ENCODE results near the gene ST6GALNAC2. TPM values are rescaled to one million over a fixed set of nuclear protein-coding genes. Genes with fewer than 3 reads are reported as not detected.

Gene ST6GALNAC2
- total RNA-seq, 1 experiment from 2014 or later = 23.0 TPM

DNA sequence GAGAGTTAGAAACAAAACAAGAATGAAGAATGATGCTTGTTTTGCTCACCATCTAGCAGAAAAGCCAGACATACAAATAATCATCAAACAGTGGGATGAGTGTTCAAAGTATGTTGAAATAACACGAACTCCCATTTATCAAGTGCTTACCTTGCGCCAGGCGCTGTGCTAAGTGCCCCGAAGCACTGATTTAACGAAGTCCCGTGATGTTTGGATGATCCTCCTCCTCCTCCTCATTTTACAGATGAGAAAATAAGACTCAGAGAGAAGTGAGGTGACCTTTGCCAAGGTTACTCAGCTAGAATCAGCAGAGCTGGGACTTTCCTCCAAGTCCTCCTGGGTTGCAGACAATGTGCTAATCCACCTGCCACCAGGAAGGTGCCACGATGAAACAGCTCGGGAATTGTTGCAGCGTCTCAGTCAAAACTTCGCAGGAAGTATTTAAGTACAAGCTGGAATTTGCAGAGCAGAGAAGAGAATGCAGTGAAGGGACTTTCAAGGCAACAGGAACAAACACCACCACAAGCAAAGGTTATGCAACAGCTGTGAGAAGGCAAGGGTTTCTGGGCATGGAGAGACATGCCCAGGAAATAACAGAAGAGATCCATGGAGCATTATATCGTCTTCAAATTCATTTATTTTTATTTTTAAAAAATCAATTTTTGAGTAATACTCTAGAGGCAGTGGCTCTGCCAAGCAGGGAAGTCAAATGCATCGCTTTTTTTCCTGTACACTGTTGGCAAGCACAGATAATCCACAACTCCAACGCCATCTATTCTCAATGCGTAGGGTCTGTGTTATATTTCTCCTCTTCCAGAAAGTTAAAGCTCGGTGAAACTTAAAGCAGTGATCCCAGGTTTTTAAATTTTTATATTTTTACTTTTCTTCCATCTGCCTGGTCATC lies 34.7 kb downstream of the ST6GALNAC2 start:
- CTCF ChIA-PET = interaction anchor here (0.9 kb wide), 1 partner anchor 28 kb away, joined by 3 read pairs; no protein-coding TSS in a partner anchor
- Histone ChIP-seq H3K9me3 (ENCODE audit: control insufficient read depth, insufficient read depth, low read depth, low read length) (no peaks in the 10 kb centered on the region), H3K4me1 (ENCODE audit: control insufficient read depth, insufficient read depth, low read length) (peaks cover 43% of the 10 kb centered on the region), H3K36me3 (ENCODE audit: control insufficient read depth, insufficient read depth, low read length) (no peaks in the 10 kb centered on the region), H3K27ac (ENCODE audit: low read length) (0 out of 2 replicates have a peak overlapping the region, but pooled peaks have one; percentile 12), H3K4me3 (ENCODE audit: low read depth in 2 of 2, low read length in 2 of 2) (no peak overlapping the region), H3K27me3 (ENCODE audit: control insufficient read depth, insufficient read depth, low read length) (no peaks in the 10 kb centered on the region)
- TF ChIP-seq SIN3A (IDR thresholded peaks at IDR 0.05; ENCODE audit: borderline replicate concordance, insufficient read depth, low read depth, low read length) (no peak), TCF7L2 (IDR thresholded peaks at IDR 0.05; ENCODE audit: low read depth, low read length) (no peak)
- intact Hi-C loops (cut with micrococcal nuclease; ENCODE audit: unreplicated experiment) = no loop called here
- in situ Hi-C loops (cut with HindIII; ENCODE audit: low pct_unique_long_range_greater_than_20kb, low sequenced_read_pairs) = no loop called here
- POLR2A ChIA-PET = interaction anchor here (0.5 to 0.7 kb wide), 2 partner anchors 181 to 253 kb away, joined by 6 to 7 read pairs; no protein-coding TSS in a partner anchor
- no TSS peak for BruUV-seq (replicated peaks)
- DNase-seq (ENCODE audit: low read depth, low spot score) (no peak), ATAC-seq (no peak)

- POLR2A ChIA-PET = no interaction called here
- ATAC-seq = no peak
- H3K4me1 ChIP-seq (ENCODE audit: control insufficient read depth, insufficient read depth, low read length) = peaks cover 42% of the 10 kb centered on the region
- no peaks in the 10 kb centered on the region for H3K9me3 ChIP-seq (ENCODE audit: control insufficient read depth, insufficient read depth, low read depth, low read length)
- BruUV-seq (replicated peaks) = no TSS peak
- no peaks in the 10 kb centered on the region for H3K27me3 ChIP-seq (ENCODE audit: control insufficient read depth, insufficient read depth, low read length)
- no peaks in the 10 kb centered on the region for H3K36me3 ChIP-seq (ENCODE audit: control insufficient read depth, insufficient read depth, low read length)
- CTCF ChIA-PET = interaction anchor here (0.8 kb wide), 1 partner anchor 22 kb away, joined by 4 read pairs; no protein-coding TSS in a partner anchor
- in situ Hi-C loops (cut with HindIII; ENCODE audit: low pct_unique_long_range_greater_than_20kb, low sequenced_read_pairs) (no loop called here), intact Hi-C loops (cut with micrococcal nuclease; ENCODE audit: unreplicated experiment) (no loop called here)
- DNase-seq (ENCODE audit: low read depth, low spot score) = no peak
- no peak overlapping the region for H3K4me3 ChIP-seq (ENCODE audit: low read depth in 2 of 2, low read length in 2 of 2)
- no peak for TF ChIP-seq CTCF (IDR thresholded peaks at IDR 0.05)
- no peak for TF ChIP-seq POLR2AphosphoS5 (IDR thresholded peaks at IDR 0.05; ENCODE audit: low read depth, low read length)
- TF ChIP-seq, protein P1, sequence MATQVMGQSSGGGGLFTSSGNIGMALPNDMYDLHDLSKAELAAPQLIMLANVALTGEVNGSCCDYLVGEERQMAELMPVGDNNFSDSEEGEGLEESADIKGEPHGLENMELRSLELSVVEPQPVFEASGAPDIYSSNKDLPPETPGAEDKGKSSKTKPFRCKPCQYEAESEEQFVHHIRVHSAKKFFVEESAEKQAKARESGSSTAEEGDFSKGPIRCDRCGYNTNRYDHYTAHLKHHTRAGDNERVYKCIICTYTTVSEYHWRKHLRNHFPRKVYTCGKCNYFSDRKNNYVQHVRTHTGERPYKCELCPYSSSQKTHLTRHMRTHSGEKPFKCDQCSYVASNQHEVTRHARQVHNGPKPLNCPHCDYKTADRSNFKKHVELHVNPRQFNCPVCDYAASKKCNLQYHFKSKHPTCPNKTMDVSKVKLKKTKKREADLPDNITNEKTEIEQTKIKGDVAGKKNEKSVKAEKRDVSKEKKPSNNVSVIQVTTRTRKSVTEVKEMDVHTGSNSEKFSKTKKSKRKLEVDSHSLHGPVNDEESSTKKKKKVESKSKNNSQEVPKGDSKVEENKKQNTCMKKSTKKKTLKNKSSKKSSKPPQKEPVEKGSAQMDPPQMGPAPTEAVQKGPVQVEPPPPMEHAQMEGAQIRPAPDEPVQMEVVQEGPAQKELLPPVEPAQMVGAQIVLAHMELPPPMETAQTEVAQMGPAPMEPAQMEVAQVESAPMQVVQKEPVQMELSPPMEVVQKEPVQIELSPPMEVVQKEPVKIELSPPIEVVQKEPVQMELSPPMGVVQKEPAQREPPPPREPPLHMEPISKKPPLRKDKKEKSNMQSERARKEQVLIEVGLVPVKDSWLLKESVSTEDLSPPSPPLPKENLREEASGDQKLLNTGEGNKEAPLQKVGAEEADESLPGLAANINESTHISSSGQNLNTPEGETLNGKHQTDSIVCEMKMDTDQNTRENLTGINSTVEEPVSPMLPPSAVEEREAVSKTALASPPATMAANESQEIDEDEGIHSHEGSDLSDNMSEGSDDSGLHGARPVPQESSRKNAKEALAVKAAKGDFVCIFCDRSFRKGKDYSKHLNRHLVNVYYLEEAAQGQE (IDR thresholded peaks at IDR 0.05; ENCODE audit: insufficient read depth in 1 of 2, low read depth in 2 of 2, low read length in 1 of 2) = no peak
- no peak for TF ChIP-seq SIN3A (IDR thresholded peaks at IDR 0.05; ENCODE audit: borderline replicate concordance, insufficient read depth, low read depth, low read length)
- no peak for TF ChIP-seq TCF7L2 (IDR thresholded peaks at IDR 0.05; ENCODE audit: low read depth, low read length)
- no peak overlapping the region for H3K27ac ChIP-seq (ENCODE audit: low read length)
These were observed 36.1 kb downstream of the ST6GALNAC2 start for GRCh38 chr17:76549539-76549938.

DNA sequence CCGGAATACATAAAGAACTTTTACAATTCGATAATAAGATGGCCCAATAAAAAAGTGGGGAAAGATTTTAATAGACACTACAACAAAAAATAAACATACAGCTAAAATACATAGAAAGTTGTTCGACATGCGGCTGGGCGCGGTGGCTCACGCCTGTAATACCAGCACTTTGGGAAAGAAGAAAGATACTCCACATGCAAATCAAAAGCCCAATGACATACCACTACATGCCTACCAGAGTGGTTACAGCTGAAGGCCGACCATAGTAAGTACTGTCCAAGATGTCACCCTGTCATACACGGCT lies 36.5 kb downstream of the ST6GALNAC2 start:
- POLR2A ChIA-PET = no interaction called here
- no peaks in the 10 kb centered on the region for H3K9me3 ChIP-seq (ENCODE audit: control insufficient read depth, insufficient read depth, low read depth, low read length)

More for the DNA sequence above, 36.5 kb downstream of the ST6GALNAC2 start:
- DNase-seq (ENCODE audit: low read depth, low spot score) (no peak), ATAC-seq (no peak)
- CTCF ChIA-PET = interaction anchor here (0.5 to 0.8 kb wide), 2 partner anchors 21 to 88 kb away, joined by 3 to 4 read pairs; no protein-coding TSS in a partner anchor
- Histone ChIP-seq H3K27ac (ENCODE audit: low read length) (no peak overlapping the region), H3K36me3 (ENCODE audit: control insufficient read depth, insufficient read depth, low read length) (no peaks in the 10 kb centered on the region), H3K4me3 (ENCODE audit: low read depth in 2 of 2, low read length in 2 of 2) (no peak overlapping the region), H3K4me1 (ENCODE audit: control insufficient read depth, insufficient read depth, low read length) (peaks cover 38% of the 10 kb centered on the region), H3K27me3 (ENCODE audit: control insufficient read depth, insufficient read depth, low read length) (no peaks in the 10 kb centered on the region)
- intact Hi-C loops (cut with micrococcal nuclease; ENCODE audit: unreplicated experiment) = no loop called here
- no TSS peak for BruUV-seq (replicated peaks)
- TF ChIP-seq TCF7L2 (IDR thresholded peaks at IDR 0.05; ENCODE audit: low read depth, low read length) (no peak), SIN3A (IDR thresholded peaks at IDR 0.05; ENCODE audit: borderline replicate concordance, insufficient read depth, low read depth, low read length) (no peak), POLR2AphosphoS5 (IDR thresholded peaks at IDR 0.05; ENCODE audit: low read depth, low read length) (no peak), CTCF (IDR thresholded peaks at IDR 0.05) (no peak)
- TF ChIP-seq, protein P1 (IDR thresholded peaks at IDR 0.05; ENCODE audit: insufficient read depth in 1 of 2, low read depth in 2 of 2, low read length in 1 of 2) = no peak
- in situ Hi-C loops (cut with HindIII; ENCODE audit: low pct_unique_long_range_greater_than_20kb, low sequenced_read_pairs) = no loop called here

All from Panc1 (cell line).